22Rv1 (cell line): ENCODE measurements around the gene CLEC12A.

Source experiments
- CTCF ChIP-seq: fragments of 450-650 bp; IDR thresholded peaks from 2 replicates; pipeline ENCODE4 v1.5.1; 2017; ENCODE audit warnings: mild to moderate bottlenecking
- ZFX ChIP-seq: fragments of 450-650 bp; IDR thresholded peaks from 2 replicates; pipeline ENCODE4 v1.6.1; 2017; ENCODE audit warnings: antibody characterized with exemption, borderline replicate concordance

GRCh38 chr12:9977916-9978315 is 6.7 kb downstream of the CLEC12A start:
- TF ChIP-seq CTCF (no peak), ZFX (no peak)
